ENCODE data around the gene ATG7. TPM values are rescaled to one million over a fixed set of nuclear protein-coding genes. Genes with fewer than 3 reads are reported as not detected.
"Not testable (repeated sequence)": the region's sequence is repeated elsewhere in the genome, so short reads cannot be mapped to it uniquely, and the experiment has no call there.

The ATG7 gene
- total RNA-seq, 1 experiment from 2014 or later, result 34.5 TPM

GRCh38 chr3:11508346-11509172, 236.4 kb downstream of the ATG7 start:
- no peak overlapping the region for H3K4me3 ChIP-seq
- no peak for DNase-seq

GRCh38 chr3:11509173-11510000, 237.2 kb downstream of the ATG7 start:
- peak; percentile 87 for DNase-seq
- Histone ChIP-seq H3K9me3 (no peaks in the 10 kb centered on the region), H3K4me3 (no peak overlapping the region), H3K36me3 (no peaks in the 10 kb centered on the region), H3K27me3 (no peaks in the 10 kb centered on the region)

More at GRCh38 chr3:11508346-11509172, 236.4 kb downstream of the ATG7 start:
- Histone ChIP-seq H3K36me3 (no peaks in the 10 kb centered on the region), H3K27me3 (no peaks in the 10 kb centered on the region), H3K9me3 (no peaks in the 10 kb centered on the region)

- Histone ChIP-seq H3K27me3 (no peaks in the 10 kb centered on the region), H3K9me3 (no peaks in the 10 kb centered on the region), H3K36me3 (no peaks in the 10 kb centered on the region), H3K4me3 (no peak overlapping the region)
- DNase-seq, result no peak
Measured at GRCh38 chr3:11510001-11510340, 237.8 kb downstream of the ATG7 start.

GRCh38 chr3:11510356-11510755, 238.2 kb downstream of the ATG7 start:
- no peaks in the 10 kb centered on the region for H3K27me3 ChIP-seq
- no peak overlapping the region for H3K4me3 ChIP-seq

GRCh38 chr3:11511606-11512005, 239.4 kb downstream of the ATG7 start:
- H3K9me3 ChIP-seq, H3K36me3 ChIP-seq, H3K4me3 ChIP-seq, H3K27me3 ChIP-seq, DNase-seq: not testable (repeated sequence)

More at GRCh38 chr3:11510356-11510755, 238.2 kb downstream of the ATG7 start:
- Histone ChIP-seq H3K9me3 (no peaks in the 10 kb centered on the region), H3K36me3 (no peaks in the 10 kb centered on the region)
- DNase-seq, result no peak

GRCh38 chr3:11513125-11513816, 241.1 kb downstream of the ATG7 start:
- not testable (repeated sequence) for H3K36me3 ChIP-seq, H3K9me3 ChIP-seq, DNase-seq, H3K27me3 ChIP-seq, H3K4me3 ChIP-seq

- no peaks in the 10 kb centered on the region for H3K9me3 ChIP-seq
- no peaks in the 10 kb centered on the region for H3K36me3 ChIP-seq
- no peak overlapping the region for H3K4me3 ChIP-seq
- no peaks in the 10 kb centered on the region for H3K27me3 ChIP-seq
- no peak for DNase-seq
Measured at GRCh38 chr3:11513817-11514135, 241.6 kb downstream of the ATG7 start.

- Histone ChIP-seq H3K27me3 (no peaks in the 10 kb centered on the region), H3K36me3 (no peaks in the 10 kb centered on the region), H3K9me3 (no peaks in the 10 kb centered on the region), H3K4me3 (no peak overlapping the region)
- DNase-seq, result peak; percentile 79
Measured at GRCh38 chr3:11514191-11514821, 242.1 kb downstream of the ATG7 start.

- no peak overlapping the region for H3K4me3 ChIP-seq
- H3K9me3 ChIP-seq, result no peaks in the 10 kb centered on the region
- no peak for DNase-seq
- H3K27me3 ChIP-seq, result no peaks in the 10 kb centered on the region
- H3K36me3 ChIP-seq, result no peaks in the 10 kb centered on the region
Measured at GRCh38 chr3:11517601-11518000, 245.4 kb downstream of the ATG7 start.

- no peaks in the 10 kb centered on the region for H3K27me3 ChIP-seq
- no peaks in the 10 kb centered on the region for H3K36me3 ChIP-seq
- no peak for DNase-seq
- no peaks in the 10 kb centered on the region for H3K9me3 ChIP-seq
- H3K4me3 ChIP-seq, result no peak overlapping the region
Measured at GRCh38 chr3:11521167-11521566, 249.0 kb downstream of the ATG7 start.

GRCh38 chr3:11522398-11522715, 250.2 kb downstream of the ATG7 start:
- Histone ChIP-seq H3K9me3 (no peaks in the 10 kb centered on the region), H3K4me3 (no peak overlapping the region), H3K36me3 (no peaks in the 10 kb centered on the region), H3K27me3 (no peaks in the 10 kb centered on the region)
- no peak for DNase-seq

GRCh38 chr3:11522953-11523571, 250.9 kb downstream of the ATG7 start:
- H3K9me3 ChIP-seq, result no peaks in the 10 kb centered on the region
- H3K36me3 ChIP-seq, result no peaks in the 10 kb centered on the region
- DNase-seq, result no peak
- H3K27me3 ChIP-seq, result no peaks in the 10 kb centered on the region
- no peak overlapping the region for H3K4me3 ChIP-seq

- H3K36me3 ChIP-seq, result no peaks in the 10 kb centered on the region
- DNase-seq, result no peak
- H3K4me3 ChIP-seq, result no peak overlapping the region
- H3K27me3 ChIP-seq, result no peaks in the 10 kb centered on the region
- no peaks in the 10 kb centered on the region for H3K9me3 ChIP-seq
Measured at GRCh38 chr3:11523572-11524101, 251.4 kb downstream of the ATG7 start.

GRCh38 chr3:11526121-11526520, 253.9 kb downstream of the ATG7 start:
- not testable (repeated sequence) for H3K4me3 ChIP-seq, H3K36me3 ChIP-seq, DNase-seq, H3K27me3 ChIP-seq, H3K9me3 ChIP-seq

- no peaks in the 10 kb centered on the region for H3K27me3 ChIP-seq
- no peak for DNase-seq
- no peaks in the 10 kb centered on the region for H3K9me3 ChIP-seq
- no peak overlapping the region for H3K4me3 ChIP-seq
- H3K36me3 ChIP-seq, result no peaks in the 10 kb centered on the region
Measured at GRCh38 chr3:11529281-11529680, 257.1 kb downstream of the ATG7 start.

- Histone ChIP-seq H3K9me3 (no peaks in the 10 kb centered on the region), H3K27me3 (no peaks in the 10 kb centered on the region), H3K36me3 (no peaks in the 10 kb centered on the region), H3K4me3 (no peak overlapping the region)
- DNase-seq, result peak; percentile 49
Measured at GRCh38 chr3:11530153-11530721, 258.0 kb downstream of the ATG7 start.
